GM04503 (cell line): ENCODE data around the gene PDHA1.

ENCODE experiments used
- DNase-seq: peaks from one replicate; pipeline ENCODE4 v3.0.0-alpha.2; 2012; ENCODE audit warnings: low read depth

The PDHA1 gene

GRCh38 chrX:19375546-19375945 lies 31.8 kb downstream of the PDHA1 start:
- no peak for DNase-seq

GRCh38 chrX:19377799-19378198 lies 34.1 kb downstream of the PDHA1 start:
- no peak for DNase-seq

- no peak for DNase-seq
These were observed 37.6 kb downstream of the PDHA1 start for GRCh38 chrX:19381326-19381725.

GRCh38 chrX:19382555-19383145 lies 38.9 kb downstream of the PDHA1 start:
- no peak for DNase-seq

GRCh38 chrX:19386679-19387078 lies 43.0 kb downstream of the PDHA1 start:
- no peak for DNase-seq

- DNase-seq: no peak
These were observed 44.4 kb downstream of the PDHA1 start for GRCh38 chrX:19388064-19388679.

GRCh38 chrX:19388741-19389140 lies 45.0 kb downstream of the PDHA1 start:
- DNase-seq: no peak

GRCh38 chrX:19389227-19389845 lies 45.6 kb downstream of the PDHA1 start:
- no peak for DNase-seq

GRCh38 chrX:19392078-19392477 lies 48.4 kb downstream of the PDHA1 start:
- DNase-seq: no peak

GRCh38 chrX:19392703-19393102 lies 49.0 kb downstream of the PDHA1 start:
- DNase-seq: no peak

- DNase-seq: no peak
These were observed 60.0 kb downstream of the PDHA1 start for GRCh38 chrX:19403696-19404095.

- no peak for DNase-seq
These were observed 66.5 kb downstream of the PDHA1 start for GRCh38 chrX:19410259-19410658.
